IMR-90 (cell line): ENCODE results near the gene L1CAM. TPM values are rescaled to one million over a fixed set of nuclear protein-coding genes. Genes with fewer than 3 reads are reported as not detected.

ENCODE experiments used
- ATAC-seq: fragments of 200-7000 bp; cut with Tn5 transposase; 2 replicates; pipeline ENCODE4 v1.9.1; 2020; ENCODE audit warnings: low read depth, mild to moderate bottlenecking, moderate library complexity
- BruUV-seq: library from RNA; stranded (reverse); fragments of 400-500 nt; replicated peaks from 2 replicates; lab custom pipeline; 2021; lab: Mats Ljungman, UMichigan
- CTCF ChIA-PET: fragments of 300-600 bp; formaldehyde crosslinking; extraction: SDS; loops from one replicate; lab custom pipeline; 2021; ENCODE audit warnings: antibody characterized with exemption; lab: Yijun Ruan, JAX
- POLR2A ChIA-PET: fragments of 300-600 bp; sonication (Branson Sonifier 250); formaldehyde crosslinking; loops from one replicate; lab custom pipeline; 2022; ENCODE audit warnings: antibody characterized with exemption; ENCODE audit not compliant: unreplicated experiment; lab: Charles Lee
- DNase-seq: peaks from one replicate; pipeline ENCODE4 v3.0.0; 2013
- H2AFZ ChIP-seq: replicated peaks from 2 replicates; pipeline ENCODE3; 2013; ENCODE audit warnings: low read length, mild to moderate bottlenecking; ENCODE audit not compliant: poor library complexity
- H2AK5ac ChIP-seq: 2 replicates; pipeline ENCODE4 v1.6.1; 2013; ENCODE audit warnings: low read depth, low read length, inconsistent platforms
- H2AK9ac ChIP-seq: replicated peaks from 2 replicates; pipeline ENCODE3; 2013; ENCODE audit warnings: mild to moderate bottlenecking, low read depth, low read length, moderate library complexity; ENCODE audit not compliant: poor library complexity
- H2BK120ac ChIP-seq: 2 replicates; pipeline ENCODE4 v1.6.1; 2013; ENCODE audit warnings: low read depth, low read length, inconsistent platforms
- H2BK15ac ChIP-seq: 3 replicates; pipeline ENCODE4 v1.6.1; 2013; ENCODE audit warnings: low read depth, low read length, inconsistent platforms
- H2BK20ac ChIP-seq: 2 replicates; pipeline ENCODE4 v1.6.1; 2013; ENCODE audit warnings: low read depth, mild to moderate bottlenecking, inconsistent platforms, low read length, moderate library complexity
- H2BK5ac ChIP-seq: 2 replicates; pipeline ENCODE4 v1.6.1; 2013; ENCODE audit warnings: mild to moderate bottlenecking, low read depth, low read length, inconsistent platforms; ENCODE audit not compliant: poor library complexity, severe bottlenecking
- H3K14ac ChIP-seq: replicated peaks from 2 replicates; pipeline ENCODE4 v1.6.1; 2013; ENCODE audit warnings: low read depth, low read length, inconsistent platforms
- H3K18ac ChIP-seq: 2 replicates; pipeline ENCODE4 v1.6.1; 2013; ENCODE audit warnings: low read depth, low read length, control low read depth
- H3K23ac ChIP-seq: 2 replicates; pipeline ENCODE4 v1.6.1; 2013; ENCODE audit warnings: low read depth, low read length, inconsistent platforms
- H3K27ac ChIP-seq: 2 replicates; pipeline ENCODE4 v1.5.1; 2013; ENCODE audit warnings: mild to moderate bottlenecking, control low read depth, low read length; ENCODE audit not compliant: insufficient read depth
- H3K27me3 ChIP-seq: 2 replicates; pipeline ENCODE4 v1.6.1; 2013; ENCODE audit warnings: low read length; ENCODE audit not compliant: control insufficient read depth, insufficient read depth
- H3K36me3 ChIP-seq: 2 replicates; pipeline ENCODE4 v1.6.1; 2013; ENCODE audit warnings: low read length, mixed read lengths; ENCODE audit not compliant: control insufficient read depth, insufficient read depth
- H3K4ac ChIP-seq: 2 replicates; pipeline ENCODE4 v1.6.1; 2013; ENCODE audit warnings: low read depth, low read length, inconsistent platforms
- H3K4me1 ChIP-seq: 2 replicates; pipeline ENCODE4 v1.6.1; 2013; ENCODE audit warnings: low read length, mixed read lengths; ENCODE audit not compliant: control insufficient read depth, insufficient read depth
- H3K4me2 ChIP-seq: 2 replicates; pipeline ENCODE4 v1.6.1; 2013; ENCODE audit warnings: low read depth, mild to moderate bottlenecking, control low read depth, low read length, moderate library complexity
- H3K4me3 ChIP-seq: 2 replicates; pipeline ENCODE4 v1.5.1; 2013; ENCODE audit warnings: low read depth, mild to moderate bottlenecking, control low read depth, low read length, moderate library complexity; ENCODE audit not compliant: insufficient read depth
- H3K56ac ChIP-seq: 2 replicates; pipeline ENCODE4 v1.6.1; 2013; ENCODE audit warnings: low read length, inconsistent platforms; ENCODE audit not compliant: insufficient read depth; ENCODE audit errors: extremely low read depth
- H3K79me1 ChIP-seq, 2 experiments: 2 replicates each; pipeline ENCODE4 v1.6.1; 2013; ENCODE audit warnings: low read length in 2 of 2, inconsistent platforms in 1 of 2, low read depth in 1 of 2
- H3K9ac ChIP-seq: 2 replicates; pipeline ENCODE4 v1.6.1; 2013; ENCODE audit warnings: low read depth, low read length, control low read depth
- H3K9me1 ChIP-seq: 2 replicates; pipeline ENCODE4 v1.6.1; 2013; ENCODE audit warnings: low read length, inconsistent platforms; ENCODE audit not compliant: insufficient read depth
- H3K9me3 ChIP-seq: 2 replicates; pipeline ENCODE4 v1.6.1; 2013; ENCODE audit warnings: low read length; ENCODE audit not compliant: control insufficient read depth, insufficient read depth
- H4K20me1 ChIP-seq: 2 replicates; pipeline ENCODE4 v1.6.1; 2013; ENCODE audit warnings: low read length, inconsistent platforms; ENCODE audit not compliant: insufficient read depth
- H4K5ac ChIP-seq: 2 replicates; pipeline ENCODE4 v1.6.1; 2013; ENCODE audit warnings: mild to moderate bottlenecking, low read depth, low read length, control low read depth
- H4K8ac ChIP-seq, 2 experiments: 2 replicates each; pipeline ENCODE4 v1.6.1; 2013; ENCODE audit warnings: low read depth in 2 of 2, low read length in 2 of 2, control low read depth in 1 of 2, inconsistent platforms in 1 of 2
- H4K91ac ChIP-seq: 2 replicates; pipeline ENCODE4 v1.6.1; 2013; ENCODE audit warnings: low read depth, low read length, inconsistent platforms; ENCODE audit not compliant: insufficient read depth
- BHLHE40 ChIP-seq: fragments of 150-350 bp; IDR thresholded peaks from 2 replicates; pipeline ENCODE4 v1.6.1; 2016; ENCODE audit warnings: mild to moderate bottlenecking, low read depth, low read length
- CEBPB ChIP-seq: IDR thresholded peaks from 2 replicates; pipeline ENCODE4 v1.6.1; 2012; ENCODE audit warnings: low read depth, low read length, improper control_type of control experiment
- CHD1 ChIP-seq: IDR thresholded peaks from 2 replicates; pipeline ENCODE4 v1.6.1; 2012; ENCODE audit warnings: low read depth, low read length, improper control_type of control experiment
- FOS ChIP-seq: fragments of 150-350 bp; IDR thresholded peaks from 2 replicates; pipeline ENCODE4 v1.6.1; 2016; ENCODE audit warnings: low read depth, low read length
- MAFK ChIP-seq: IDR thresholded peaks from 2 replicates; pipeline ENCODE4 v1.6.1; 2012; ENCODE audit warnings: low read depth, low read length, improper control_type of control experiment
- MAZ ChIP-seq: IDR thresholded peaks from 2 replicates; pipeline ENCODE4 v1.6.1; 2012; ENCODE audit warnings: low read depth, mild to moderate bottlenecking, low read length, improper control_type of control experiment, moderate library complexity, borderline replicate concordance
- MXI1 ChIP-seq: IDR thresholded peaks from 2 replicates; pipeline ENCODE4 v1.6.1; 2012; ENCODE audit warnings: low read depth, mild to moderate bottlenecking, low read length, moderate library complexity, borderline replicate concordance
- NFE2L2 ChIP-seq: fragments of 150-350 bp; IDR thresholded peaks from 2 replicates; pipeline ENCODE4 v1.6.1; 2016; ENCODE audit warnings: low read depth, mild to moderate bottlenecking, low read length
- POLR2A ChIP-seq: IDR thresholded peaks from 2 replicates; pipeline ENCODE4 v1.6.1; 2012; ENCODE audit warnings: mild to moderate bottlenecking, low read depth, low read length
- RAD21 ChIP-seq: IDR thresholded peaks from 2 replicates; pipeline ENCODE4 v1.6.1; 2012; ENCODE audit warnings: low read length, improper control_type of control experiment
- RCOR1 ChIP-seq: IDR thresholded peaks from 2 replicates; pipeline ENCODE4 v1.6.1; 2012; ENCODE audit warnings: mild to moderate bottlenecking, low read length, improper control_type of control experiment; ENCODE audit not compliant: insufficient replicate concordance
- RFX5 ChIP-seq: IDR thresholded peaks from 2 replicates; pipeline ENCODE4 v1.8.0; 2012; ENCODE audit warnings: low read depth, mild to moderate bottlenecking, low read length, moderate library complexity
- SMC3 ChIP-seq: fragments of 150-350 bp; IDR thresholded peaks from 2 replicates; pipeline ENCODE4 v1.6.1; 2016; ENCODE audit warnings: low read depth, mild to moderate bottlenecking, antibody characterized with exemption, low read length, moderate library complexity
- USF2 ChIP-seq: fragments of 150-350 bp; IDR thresholded peaks from 2 replicates; pipeline ENCODE4 v1.6.1; 2017; ENCODE audit warnings: mild to moderate bottlenecking, antibody characterized with exemption, low read length, low read depth
- WGBS, 2 experiments: methylation state at CpG; one replicate each; pipeline versions ENCODE4 v1.1.5 to v1.1.7; 2013; ENCODE audit warnings: missing lambda C conversion rate in 2 of 2; ENCODE audit not compliant: insufficient read length in 1 of 2; ENCODE audit errors: extremely low coverage in 2 of 2; 5-methylcytosine and 5-hydroxymethylcytosine counted together
- dilution Hi-C: fragments of 300-500 bp; cut with HindIII; formaldehyde crosslinking; loops from one replicate; pipeline ENCODE4 v1.14.3; 2018; ENCODE audit warnings: low sequenced_read_pairs; ENCODE audit not compliant: unreplicated experiment
- in situ Hi-C: fragments of 300-500 bp; cut with MboI; formaldehyde crosslinking; loops from 3 replicates; pipeline ENCODE4 v1.14.3; 2019; ENCODE audit warnings: low sequenced_read_pairs, inconsistent platforms, mixed read lengths
- intact Hi-C: fragments of 100-400 bp; cut with micrococcal nuclease; formaldehyde crosslinking; loops from 2 replicates; pipeline ENCODE4 v1.10.0; 2022
- polyA plus RNA-seq, 3 experiments: library from polyadenylated mRNA; depleted of rRNA; stranded (reverse); fragments of >200 nt; gene quantifications; 2 replicates each; pipeline ENCODE4 v1.2.3, GENCODE V29; 2012; ENCODE audit warnings: low replicate concordance in 1 of 3
- total RNA-seq: library from RNA; depleted of rRNA; stranded (reverse); fragments of >200 nt; gene quantifications from 2 replicates; pipeline ENCODE4 v1.2.3, GENCODE V29; 2012
- TF ChIP-seq, protein P1 (sequence below): conservative IDR thresholded peaks from 2 replicates; pipeline ENCODE4 v1.5.1; 2012; ENCODE audit warnings: mild to moderate bottlenecking, low read depth, low read length, improper control_type of control experiment
- TF ChIP-seq, protein P2 (sequence below): fragments of 150-350 bp; IDR thresholded peaks from 2 replicates; pipeline ENCODE4 v1.6.1; 2016; ENCODE audit warnings: low read depth, mild to moderate bottlenecking, low read length, moderate library complexity, borderline replicate concordance

The L1CAM gene
- total and polyA plus RNA-seq, 2 of the 4 experiments (the other 2 are of a cell fraction), result 0.36 to 1.9 TPM

DNA sequence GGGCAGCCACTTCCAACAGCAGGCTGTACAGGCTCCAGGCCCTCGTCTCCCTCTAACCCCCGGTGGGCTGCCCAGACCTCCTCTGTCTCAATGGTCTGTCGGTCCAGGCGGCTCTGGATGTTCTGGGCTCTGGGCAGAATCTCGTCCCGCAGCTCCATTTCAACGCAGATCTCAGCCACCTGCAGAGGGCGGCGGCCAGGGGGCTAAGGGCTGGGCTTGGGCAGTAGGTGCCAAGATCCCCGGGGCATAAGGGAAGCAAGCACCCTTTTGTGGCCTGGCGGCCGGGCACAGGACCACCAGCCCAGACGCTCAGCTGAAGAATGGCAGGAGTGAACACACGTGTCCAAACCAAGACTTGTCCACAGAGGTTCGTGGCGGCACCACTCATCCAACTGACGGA, 27.7 kb upstream of the L1CAM start:
- Histone ChIP-seq H3K4me1 (no peaks in the 10 kb centered on the region), H4K20me1 (no peaks in the 10 kb centered on the region), H3K27ac (no peak overlapping the region), H2BK120ac (no peak overlapping the region), H2BK20ac (no peak overlapping the region), H2BK5ac (no peak overlapping the region), H3K79me1 (no peaks in the 10 kb centered on the region), H3K23ac (no peak overlapping the region), H4K91ac (no peak overlapping the region), H2AK5ac (no peak overlapping the region), H3K18ac (no peak overlapping the region), H3K4me2 (no peak overlapping the region), H3K56ac (no peak overlapping the region), H3K9ac (no peak overlapping the region), H3K14ac (no peak overlapping the region), H2AFZ (no peak overlapping the region), H3K9me3 (no peaks in the 10 kb centered on the region; the same call in 1 of the 2 replicates), H3K27me3 (peaks cover 21% of the 10 kb centered on the region), H4K8ac (no peak overlapping the region), H3K4me3 (no peak overlapping the region), H3K4ac (no peak overlapping the region), H3K9me1 (no peaks in the 10 kb centered on the region), H4K5ac (no peak overlapping the region), H3K36me3 (no peaks in the 10 kb centered on the region), H2BK15ac (no peak overlapping the region), H2AK9ac (no peak overlapping the region)
- ChIA-PET CTCF (no interaction called here), POLR2A (no interaction called here)
- in situ Hi-C loops (loop anchor here (25.0 kb wide), 1 partner anchor 951 kb away; no protein-coding TSS in a partner anchor), dilution Hi-C loops (no loop called here), intact Hi-C loops (no loop called here)
- ATAC-seq (no peak), DNase-seq (no peak)
- no peak for TF ChIP-seq RFX5
- TF ChIP-seq SMC3, result no peak
- no peak for TF ChIP-seq POLR2A
- TF ChIP-seq CEBPB, result no peak
- TF ChIP-seq NFE2L2, result no peak
- TF ChIP-seq, protein P1, sequence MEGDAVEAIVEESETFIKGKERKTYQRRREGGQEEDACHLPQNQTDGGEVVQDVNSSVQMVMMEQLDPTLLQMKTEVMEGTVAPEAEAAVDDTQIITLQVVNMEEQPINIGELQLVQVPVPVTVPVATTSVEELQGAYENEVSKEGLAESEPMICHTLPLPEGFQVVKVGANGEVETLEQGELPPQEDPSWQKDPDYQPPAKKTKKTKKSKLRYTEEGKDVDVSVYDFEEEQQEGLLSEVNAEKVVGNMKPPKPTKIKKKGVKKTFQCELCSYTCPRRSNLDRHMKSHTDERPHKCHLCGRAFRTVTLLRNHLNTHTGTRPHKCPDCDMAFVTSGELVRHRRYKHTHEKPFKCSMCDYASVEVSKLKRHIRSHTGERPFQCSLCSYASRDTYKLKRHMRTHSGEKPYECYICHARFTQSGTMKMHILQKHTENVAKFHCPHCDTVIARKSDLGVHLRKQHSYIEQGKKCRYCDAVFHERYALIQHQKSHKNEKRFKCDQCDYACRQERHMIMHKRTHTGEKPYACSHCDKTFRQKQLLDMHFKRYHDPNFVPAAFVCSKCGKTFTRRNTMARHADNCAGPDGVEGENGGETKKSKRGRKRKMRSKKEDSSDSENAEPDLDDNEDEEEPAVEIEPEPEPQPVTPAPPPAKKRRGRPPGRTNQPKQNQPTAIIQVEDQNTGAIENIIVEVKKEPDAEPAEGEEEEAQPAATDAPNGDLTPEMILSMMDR, result no peak
- no peak for TF ChIP-seq RCOR1
- no peak for TF ChIP-seq USF2
- no peak for TF ChIP-seq RAD21
- no peak for TF ChIP-seq MXI1
- no peak for TF ChIP-seq MAZ
- TF ChIP-seq, protein P2, sequence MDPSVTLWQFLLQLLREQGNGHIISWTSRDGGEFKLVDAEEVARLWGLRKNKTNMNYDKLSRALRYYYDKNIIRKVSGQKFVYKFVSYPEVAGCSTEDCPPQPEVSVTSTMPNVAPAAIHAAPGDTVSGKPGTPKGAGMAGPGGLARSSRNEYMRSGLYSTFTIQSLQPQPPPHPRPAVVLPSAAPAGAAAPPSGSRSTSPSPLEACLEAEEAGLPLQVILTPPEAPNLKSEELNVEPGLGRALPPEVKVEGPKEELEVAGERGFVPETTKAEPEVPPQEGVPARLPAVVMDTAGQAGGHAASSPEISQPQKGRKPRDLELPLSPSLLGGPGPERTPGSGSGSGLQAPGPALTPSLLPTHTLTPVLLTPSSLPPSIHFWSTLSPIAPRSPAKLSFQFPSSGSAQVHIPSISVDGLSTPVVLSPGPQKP, result no peak
- TF ChIP-seq FOS, result no peak
- TF ChIP-seq BHLHE40, result no peak
- no peak for TF ChIP-seq CHD1
- TF ChIP-seq MAFK, result no peak
- no TSS peak for BruUV-seq
- WGBS, 2 experiments, result 78% methylated on average over 14 of the region's 17 CpGs; no CpG with 5 or more reads in 1 of the 2 experiments
